ACC112 (cell line): ENCODE results near the gene NSG1.
"Not testable (repeated sequence)": the region's sequence is repeated elsewhere in the genome, so short reads cannot be mapped to it uniquely, and the experiment has no call there.

ENCODE experiments used
- H2AFZ ChIP-seq: fragments of 200-600 bp; sonication (generic); one replicate; pipeline ENCODE4 v1.6.0; 2017; ENCODE audit warnings: antibody characterized with exemption, low read length; ENCODE audit not compliant: unreplicated experiment
- H3K27ac ChIP-seq: fragments of 200-600 bp; sonication (generic); 2 replicates; pipeline ENCODE4 v1.5.1; 2014; ENCODE audit warnings: low read depth, mild to moderate bottlenecking, antibody characterized with exemption, low read length, moderate library complexity
- H3K27me3 ChIP-seq: fragments of 200-600 bp; sonication (generic); 2 replicates; pipeline ENCODE4 v1.6.1; 2014; ENCODE audit warnings: mild to moderate bottlenecking, antibody characterized with exemption, low read length, moderate library complexity, mixed read lengths; ENCODE audit not compliant: insufficient read depth
- H3K36me3 ChIP-seq: fragments of 200-600 bp; sonication (generic); 2 replicates; pipeline ENCODE4 v1.6.1; 2016; ENCODE audit warnings: mild to moderate bottlenecking, antibody characterized with exemption, low read length, moderate library complexity, mixed read lengths; ENCODE audit not compliant: insufficient read depth
- H3K4me1 ChIP-seq: fragments of 200-600 bp; sonication (generic); one replicate; pipeline ENCODE4 v1.6.1; 2016; ENCODE audit warnings: low read length, mixed read lengths; ENCODE audit not compliant: insufficient read depth, unreplicated experiment, control insufficient read depth
- H3K4me3 ChIP-seq: fragments of 200-600 bp; sonication (generic); 2 replicates; pipeline ENCODE4 v1.5.1; 2014; ENCODE audit warnings: mild to moderate bottlenecking, low read depth, low read length
- H3K79me2 ChIP-seq: fragments of 200-600 bp; sonication (generic); one replicate; pipeline ENCODE4 v1.6.0; 2016; ENCODE audit warnings: low read length; ENCODE audit not compliant: control insufficient read depth, unreplicated experiment, insufficient read depth

NSG1 gene

DNA sequence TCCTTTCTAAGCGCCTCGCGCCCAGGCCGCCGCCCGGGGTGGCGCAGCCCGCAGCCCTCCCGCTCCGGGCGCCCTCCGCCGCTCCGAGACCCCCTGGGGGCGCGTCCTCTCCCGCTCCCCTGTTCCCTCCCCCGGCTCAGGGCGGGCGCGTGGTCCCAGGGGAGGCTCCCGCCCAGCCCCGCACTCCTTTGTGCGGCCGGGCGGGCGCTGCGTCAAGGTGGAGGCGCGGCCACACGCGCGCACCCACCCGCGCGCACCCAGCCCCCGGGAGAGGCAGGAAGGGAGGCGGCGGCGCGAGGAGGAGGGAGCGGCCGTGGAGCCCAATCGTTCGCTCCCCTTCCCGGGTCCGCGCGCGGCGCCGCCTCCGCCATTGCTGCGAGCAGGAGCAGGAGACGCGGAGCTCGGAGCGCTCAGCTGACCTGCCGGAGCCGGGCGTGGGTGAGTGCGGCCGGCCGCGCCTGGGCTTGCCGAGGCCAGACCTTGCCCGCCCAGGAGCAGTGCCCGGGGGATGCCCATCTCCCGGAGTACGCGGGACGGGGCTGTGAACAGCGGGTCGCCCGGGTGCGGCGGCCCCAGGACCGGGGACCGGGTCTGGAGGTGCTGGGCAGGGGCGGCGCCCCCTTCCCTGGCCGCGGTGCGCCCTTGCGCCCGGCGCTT lies at the start of gene NSG1:
Gene NSG1 (plus strand): TSS at position 367 of the 657 bp plus-strand sequence. CDS start 528 bp downstream, outside the sequence.
- Histone ChIP-seq H3K36me3 (no peaks in the 10 kb centered on the region), H3K79me2 (no peaks in the 10 kb centered on the region), H3K4me3 (peak within 1 kb of the TSS; percentile 78), H3K27me3 (peaks cover 63% of the 10 kb centered on the region), H2AFZ (peak within 1 kb of the TSS; percentile 81), H3K4me1 (no peaks in the 10 kb centered on the region), H3K27ac (no peak within 1 kb of the TSS)

GRCh38 chr4:4338210-4339001 lies 48.5 kb upstream of the NSG1 start:
- Histone ChIP-seq H3K27ac (no peak overlapping the region), H3K27me3 (peaks cover 7% of the 10 kb centered on the region; the same call in 1 of the 2 replicates), H3K79me2 (no peaks in the 10 kb centered on the region), H3K36me3 (no peaks in the 10 kb centered on the region), H3K4me1 (no peaks in the 10 kb centered on the region), H2AFZ (no peak overlapping the region), H3K4me3 (no peak overlapping the region)

DNA sequence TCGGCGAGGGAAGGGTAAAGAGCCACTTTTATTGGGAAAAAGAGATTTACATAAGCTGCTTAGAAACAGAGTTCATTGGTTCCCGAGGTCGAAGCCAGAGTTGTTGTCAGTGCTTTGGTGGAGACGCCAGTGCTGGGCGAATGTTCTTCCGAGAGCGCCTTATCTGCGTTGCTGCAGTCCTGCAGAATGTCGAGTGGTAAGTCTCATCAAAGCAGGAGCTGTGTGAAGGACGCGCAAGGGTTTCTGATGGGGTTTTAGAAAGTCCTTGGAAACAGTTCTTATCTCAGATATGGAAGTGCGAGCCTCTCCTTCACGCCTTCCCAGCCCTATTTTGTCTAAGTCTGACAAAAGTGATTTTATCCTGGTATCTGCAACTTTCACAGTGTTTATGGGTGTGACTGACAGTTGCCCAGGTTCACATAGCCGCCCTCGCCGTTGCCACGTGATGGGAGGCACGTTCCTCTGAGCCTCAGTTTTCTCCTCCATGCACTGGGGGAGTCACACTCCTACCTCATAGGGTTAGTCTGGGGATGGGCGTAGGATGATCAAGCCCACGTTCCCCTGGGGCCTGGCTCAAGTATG lies 47.3 kb upstream of the NSG1 start:
- H3K79me2 ChIP-seq = no peaks in the 10 kb centered on the region
- H3K4me3 ChIP-seq = no peak overlapping the region
- H3K4me1 ChIP-seq = no peaks in the 10 kb centered on the region
- H2AFZ ChIP-seq = no peak overlapping the region
- no peak overlapping the region for H3K27ac ChIP-seq
- peaks cover 10% of the 10 kb centered on the region; the same call in 1 of the 2 replicates for H3K27me3 ChIP-seq
- no peaks in the 10 kb centered on the region for H3K36me3 ChIP-seq

DNA sequence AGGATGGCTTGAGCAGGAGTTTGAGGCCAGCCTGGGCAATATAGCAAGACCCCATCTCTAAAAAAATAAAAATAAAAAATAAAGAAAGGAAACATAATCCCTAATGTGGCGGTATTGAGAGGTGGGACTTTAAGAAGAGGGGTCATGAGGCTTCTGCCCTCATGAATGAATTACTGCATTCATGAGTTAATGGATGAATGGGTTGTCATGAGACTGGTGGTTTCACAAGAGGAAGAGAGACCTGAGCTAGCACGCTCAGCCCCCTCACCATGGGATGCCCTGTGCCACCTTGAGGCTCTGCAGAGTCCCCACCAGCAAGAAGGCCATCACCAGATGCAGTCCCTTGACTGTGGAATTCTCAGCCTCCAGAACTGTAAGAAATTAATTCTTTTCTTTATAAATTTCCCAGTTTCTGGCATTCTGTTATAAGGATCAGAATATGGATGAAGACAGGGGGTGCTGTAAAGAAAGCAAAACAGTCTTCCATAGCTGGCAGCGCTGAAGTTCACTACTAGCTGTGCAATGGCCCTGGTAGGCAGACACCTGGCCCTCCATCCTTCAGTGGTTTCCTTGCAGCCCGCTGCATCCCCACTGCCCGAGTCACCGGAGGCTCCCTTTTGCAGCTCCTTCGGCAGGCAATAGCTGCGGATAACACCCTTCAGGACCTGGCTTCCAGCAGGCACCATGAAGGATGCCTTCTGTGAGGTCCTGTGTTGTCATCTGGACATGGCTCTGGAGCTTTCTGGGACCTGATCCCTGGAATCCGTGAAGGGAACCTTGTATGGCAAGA lies 44.8 kb upstream of the NSG1 start:
- Histone ChIP-seq H2AFZ (no peak overlapping the region), H3K79me2 (no peaks in the 10 kb centered on the region), H3K27ac (no peak overlapping the region), H3K36me3 (no peaks in the 10 kb centered on the region), H3K27me3 (peaks cover 12% of the 10 kb centered on the region), H3K4me3 (no peak overlapping the region), H3K4me1 (no peaks in the 10 kb centered on the region)

GRCh38 chr4:4343038-4343437 lies 43.9 kb upstream of the NSG1 start:
- Histone ChIP-seq H3K4me1 (no peaks in the 10 kb centered on the region), H3K36me3 (no peaks in the 10 kb centered on the region), H3K4me3 (no peak overlapping the region), H3K27me3 (peaks cover 17% of the 10 kb centered on the region), H2AFZ (no peak overlapping the region), H3K27ac (no peak overlapping the region), H3K79me2 (no peaks in the 10 kb centered on the region)

GRCh38 chr4:4344915-4345527 lies 41.9 kb upstream of the NSG1 start:
- Histone ChIP-seq H3K27me3 (peaks cover 23% of the 10 kb centered on the region), H3K4me1 (no peaks in the 10 kb centered on the region), H3K27ac (no peak overlapping the region), H3K79me2 (no peaks in the 10 kb centered on the region), H3K4me3 (no peak overlapping the region), H2AFZ (no peak overlapping the region), H3K36me3 (no peaks in the 10 kb centered on the region)

- peaks cover 26% of the 10 kb centered on the region for H3K27me3 ChIP-seq
- H3K36me3 ChIP-seq = no peaks in the 10 kb centered on the region
- no peaks in the 10 kb centered on the region for H3K79me2 ChIP-seq
- H3K4me3 ChIP-seq = no peak overlapping the region
- no peaks in the 10 kb centered on the region for H3K4me1 ChIP-seq
- no peak overlapping the region for H3K27ac ChIP-seq
- H2AFZ ChIP-seq = no peak overlapping the region
Observed at GRCh38 chr4:4347585-4347984, 39.3 kb upstream of the NSG1 start.

GRCh38 chr4:4348585-4348984 lies 38.3 kb upstream of the NSG1 start:
- H3K4me3 ChIP-seq, H3K36me3 ChIP-seq, H3K4me1 ChIP-seq, H3K27ac ChIP-seq, H2AFZ ChIP-seq, H3K79me2 ChIP-seq: not testable (repeated sequence)
- H3K27me3 ChIP-seq = peaks cover 26% of the 10 kb centered on the region

DNA sequence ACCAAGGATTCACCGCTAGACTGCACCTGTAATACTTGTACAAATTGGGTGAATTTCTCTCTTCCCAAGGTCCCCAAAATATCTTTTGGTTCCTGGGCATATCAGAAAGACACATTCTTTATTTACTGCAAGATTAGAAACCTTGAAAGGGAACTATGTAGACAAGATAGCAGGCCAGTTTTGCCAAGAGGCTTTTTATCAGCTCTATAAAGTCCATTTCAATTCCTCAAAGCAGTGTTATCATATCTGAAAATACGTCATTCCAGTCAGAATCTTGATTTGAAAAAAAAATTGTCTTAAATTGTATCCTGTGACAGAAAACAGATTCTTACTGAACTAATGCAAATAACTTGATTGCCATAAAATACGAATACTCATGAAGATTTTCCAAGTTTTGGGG lies 37.0 kb upstream of the NSG1 start:
- no peak overlapping the region for H2AFZ ChIP-seq
- no peaks in the 10 kb centered on the region for H3K79me2 ChIP-seq
- H3K36me3 ChIP-seq = no peaks in the 10 kb centered on the region
- no peak overlapping the region for H3K4me3 ChIP-seq
- no peaks in the 10 kb centered on the region for H3K4me1 ChIP-seq
- peaks cover 31% of the 10 kb centered on the region for H3K27me3 ChIP-seq
- no peak overlapping the region for H3K27ac ChIP-seq

- Histone ChIP-seq H3K79me2 (no peaks in the 10 kb centered on the region), H3K27me3 (peaks cover 42% of the 10 kb centered on the region), H3K4me3 (no peak overlapping the region), H2AFZ (no peak overlapping the region), H3K4me1 (no peaks in the 10 kb centered on the region), H3K27ac (no peak overlapping the region), H3K36me3 (no peaks in the 10 kb centered on the region)
Observed at GRCh38 chr4:4350909-4351308, 36.0 kb upstream of the NSG1 start.
